Measurements from ENCODE around the gene HCFC1R1.
A peak's percentile ranks its signal among the peaks of the same experiment; 100 is the strongest.

Gene HCFC1R1

GRCh38 chr16:3021449-3022207 lies 2.1 kb downstream of the HCFC1R1 start:
- TF ChIP-seq, protein P1, sequence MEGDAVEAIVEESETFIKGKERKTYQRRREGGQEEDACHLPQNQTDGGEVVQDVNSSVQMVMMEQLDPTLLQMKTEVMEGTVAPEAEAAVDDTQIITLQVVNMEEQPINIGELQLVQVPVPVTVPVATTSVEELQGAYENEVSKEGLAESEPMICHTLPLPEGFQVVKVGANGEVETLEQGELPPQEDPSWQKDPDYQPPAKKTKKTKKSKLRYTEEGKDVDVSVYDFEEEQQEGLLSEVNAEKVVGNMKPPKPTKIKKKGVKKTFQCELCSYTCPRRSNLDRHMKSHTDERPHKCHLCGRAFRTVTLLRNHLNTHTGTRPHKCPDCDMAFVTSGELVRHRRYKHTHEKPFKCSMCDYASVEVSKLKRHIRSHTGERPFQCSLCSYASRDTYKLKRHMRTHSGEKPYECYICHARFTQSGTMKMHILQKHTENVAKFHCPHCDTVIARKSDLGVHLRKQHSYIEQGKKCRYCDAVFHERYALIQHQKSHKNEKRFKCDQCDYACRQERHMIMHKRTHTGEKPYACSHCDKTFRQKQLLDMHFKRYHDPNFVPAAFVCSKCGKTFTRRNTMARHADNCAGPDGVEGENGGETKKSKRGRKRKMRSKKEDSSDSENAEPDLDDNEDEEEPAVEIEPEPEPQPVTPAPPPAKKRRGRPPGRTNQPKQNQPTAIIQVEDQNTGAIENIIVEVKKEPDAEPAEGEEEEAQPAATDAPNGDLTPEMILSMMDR (conservative IDR thresholded peaks at IDR 0.05), result peak; percentile 28; the same call in 1 of the 2 replicates

GRCh38 chr16:3020604-3021448 lies 2.9 kb downstream of the HCFC1R1 start:
- H3K27ac ChIP-seq, result peak overlapping the region; percentile 42; the same call in 1 of the 2 replicates

More at GRCh38 chr16:3021449-3022207, 2.1 kb downstream of the HCFC1R1 start:
- H3K27ac ChIP-seq, result peak overlapping the region; percentile 42; the same call in 1 of the 2 replicates

DNA sequence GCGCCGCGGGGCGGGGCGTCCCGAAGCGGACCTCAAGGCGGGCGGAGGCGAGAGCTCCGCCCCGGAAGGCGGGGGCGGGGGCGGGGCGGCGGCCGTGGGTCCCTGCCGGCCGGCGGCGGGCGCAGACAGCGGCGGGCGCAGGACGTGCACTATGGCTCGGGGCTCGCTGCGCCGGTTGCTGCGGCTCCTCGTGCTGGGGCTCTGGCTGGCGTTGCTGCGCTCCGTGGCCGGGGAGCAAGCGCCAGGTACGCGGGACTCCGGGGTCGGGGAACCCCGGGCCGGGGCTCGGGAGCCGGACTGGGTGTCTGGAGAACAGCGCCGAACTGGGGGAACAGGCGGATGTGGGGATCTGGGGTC lies 3.5 kb downstream of the HCFC1R1 start, which contains the start of gene TNFRSF12A:
TNFRSF12A (plus strand) TSS at position 122 of the 357 bp plus-strand sequence; CDS start at position 152, 30 bp downstream.
- TF ChIP-seq, protein P1 (conservative IDR thresholded peaks at IDR 0.05), result no peak
- H3K27ac ChIP-seq, result peak within 1 kb of the TSS; percentile 42; the same call in 1 of the 2 replicates

More at GRCh38 chr16:3020604-3021448, 2.9 kb downstream of the HCFC1R1 start:
- TF ChIP-seq, protein P1 (conservative IDR thresholded peaks at IDR 0.05), result no peak

DNA sequence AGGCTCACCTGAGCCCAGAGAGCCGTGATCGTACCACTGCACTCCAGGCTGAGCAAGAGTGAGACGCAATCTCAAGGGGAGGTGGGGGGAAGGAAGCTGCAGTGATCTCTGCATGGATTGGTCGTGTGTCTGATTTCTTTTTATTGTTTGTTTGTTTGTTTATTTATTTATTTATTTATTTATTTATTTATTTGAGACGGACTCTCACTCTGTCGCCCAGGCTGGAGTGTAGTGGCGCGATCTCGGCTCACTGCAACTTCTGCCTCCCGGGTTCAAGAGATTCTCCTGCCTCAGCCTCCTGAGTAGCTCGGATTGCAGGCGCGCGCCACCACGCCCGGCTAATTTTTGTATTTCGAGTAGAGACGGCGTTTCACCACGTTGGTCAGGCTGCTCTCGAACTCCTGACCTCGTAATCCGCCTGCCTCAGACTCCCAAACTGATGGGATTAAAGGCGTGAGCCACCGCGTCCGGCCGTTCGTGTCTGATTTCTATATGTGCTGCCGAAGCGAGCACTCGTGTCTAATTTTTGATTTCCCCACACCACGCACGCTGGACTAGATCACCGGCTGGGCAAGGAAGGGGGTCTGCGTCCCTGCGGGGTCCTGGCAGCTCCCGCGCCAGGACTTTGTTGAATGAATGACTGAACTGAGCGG lies 4.0 kb downstream of the HCFC1R1 start:
- peak overlapping the region; percentile 42; the same call in 1 of the 2 replicates for H3K27ac ChIP-seq
- TF ChIP-seq, protein P1 (conservative IDR thresholded peaks at IDR 0.05), result no peak

DNA sequence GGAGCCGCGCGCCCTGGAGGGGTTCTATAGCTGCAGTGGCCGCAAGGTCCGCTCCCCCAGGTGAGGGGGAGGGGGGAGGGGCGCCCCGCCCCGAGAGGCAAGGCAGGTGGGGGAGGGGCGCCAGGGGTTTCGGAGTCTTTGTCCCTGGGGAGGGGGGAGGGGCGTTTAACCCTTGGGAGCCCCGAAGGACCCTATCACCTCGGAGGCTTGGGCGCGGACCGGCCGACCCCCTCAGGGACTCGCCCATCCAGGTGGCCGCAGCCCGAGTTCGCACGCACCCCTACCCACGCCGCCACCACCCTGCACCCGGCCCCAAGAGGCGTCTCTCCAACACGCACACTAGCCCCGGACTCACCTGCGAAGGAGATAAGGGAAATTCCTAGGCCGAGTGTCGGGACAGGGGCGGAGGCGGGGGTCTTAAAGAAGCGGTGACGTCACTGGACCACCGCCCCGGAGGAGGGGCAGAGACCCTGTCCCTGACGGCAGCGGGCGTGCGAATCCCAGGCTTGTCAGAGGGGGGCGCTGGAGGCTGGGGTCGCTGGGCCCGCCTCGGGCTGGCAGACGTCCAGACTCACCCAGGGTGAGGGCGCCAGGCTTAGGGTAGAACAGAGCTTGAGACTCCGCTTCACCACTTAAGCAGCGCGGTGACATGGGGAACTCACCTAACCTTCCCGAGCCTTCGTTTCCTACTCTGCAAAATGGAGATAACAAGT lies 5.8 kb downstream of the HCFC1R1 start, which contains the start of gene CLDN6:
CLDN6 (minus strand) TSS at position 390 of the 713 bp plus-strand sequence. CDS start 2,162 bp downstream, outside the sequence.
- no peak within 1 kb of the TSS for H3K27ac ChIP-seq

GRCh38 chr16:3017344-3017743 lies 6.4 kb downstream of the HCFC1R1 start:
- H3K27ac ChIP-seq, result no peak overlapping the region
- TF ChIP-seq, protein P1 (conservative IDR thresholded peaks at IDR 0.05), result no peak

More for the DNA sequence above, 5.8 kb downstream of the HCFC1R1 start, which contains the start of gene CLDN6:
- TF ChIP-seq, protein P1 (conservative IDR thresholded peaks at IDR 0.05), result no peak

Measured in VCaP (cell line).